Measurements from ENCODE around the gene RARS2. TPM values are rescaled to one million over a fixed set of nuclear protein-coding genes. Genes with fewer than 3 reads are reported as not detected.
"Not testable (repeated sequence)": the region's sequence is repeated elsewhere in the genome, so short reads cannot be mapped to it uniquely, and the experiment has no call there.

Gene RARS2
- total and polyA plus RNA-seq, 4 donors, result 43.1 to 56.9 (median 54.0) TPM

- H3K9me3 ChIP-seq (ENCODE audit: control insufficient read depth, insufficient read depth, low read length), result no peaks in the 10 kb centered on the region
- no peaks in the 10 kb centered on the region for H3K4me1 ChIP-seq (ENCODE audit: control insufficient read depth, insufficient read depth, low read length)
- DNase-seq (ENCODE audit: low read depth in 4 of 6, low spot score in 6 of 6), result no peak
- H3K27ac ChIP-seq (ENCODE audit: low read depth, low read length), result no peak overlapping the region
- no peak overlapping the region for H3K4me3 ChIP-seq (ENCODE audit: low read depth, low read length)
- peaks cover 3% of the 10 kb centered on the region for H3K36me3 ChIP-seq (ENCODE audit: control insufficient read depth, insufficient read depth, low read length)
- no peaks in the 10 kb centered on the region for H3K27me3 ChIP-seq (ENCODE audit: control insufficient read depth, insufficient read depth, low read length)
- no CpG with 5 or more reads among the region's 1 CpG for WGBS (ENCODE audit: insufficient coverage)
Observed at GRCh38 chr6:87529221-87529620, 60.6 kb downstream of the RARS2 start.

GRCh38 chr6:87522686-87523085 lies 67.1 kb downstream of the RARS2 start:
- Histone ChIP-seq H3K9me3 (ENCODE audit: control insufficient read depth, insufficient read depth, low read length) (no peaks in the 10 kb centered on the region), H3K27ac (ENCODE audit: low read depth, low read length) (no peak overlapping the region), H3K27me3 (ENCODE audit: control insufficient read depth, insufficient read depth, low read length) (no peaks in the 10 kb centered on the region), H3K4me3 (ENCODE audit: low read depth, low read length) (no peak overlapping the region), H3K36me3 (ENCODE audit: control insufficient read depth, insufficient read depth, low read length) (peaks cover 6% of the 10 kb centered on the region), H3K4me1 (ENCODE audit: control insufficient read depth, insufficient read depth, low read length) (no peaks in the 10 kb centered on the region)
- WGBS (ENCODE audit: insufficient coverage), result no CpG with 5 or more reads among the region's 3 CpGs
- DNase-seq (ENCODE audit: low read depth in 4 of 6, low spot score in 6 of 6), result no peak

DNA sequence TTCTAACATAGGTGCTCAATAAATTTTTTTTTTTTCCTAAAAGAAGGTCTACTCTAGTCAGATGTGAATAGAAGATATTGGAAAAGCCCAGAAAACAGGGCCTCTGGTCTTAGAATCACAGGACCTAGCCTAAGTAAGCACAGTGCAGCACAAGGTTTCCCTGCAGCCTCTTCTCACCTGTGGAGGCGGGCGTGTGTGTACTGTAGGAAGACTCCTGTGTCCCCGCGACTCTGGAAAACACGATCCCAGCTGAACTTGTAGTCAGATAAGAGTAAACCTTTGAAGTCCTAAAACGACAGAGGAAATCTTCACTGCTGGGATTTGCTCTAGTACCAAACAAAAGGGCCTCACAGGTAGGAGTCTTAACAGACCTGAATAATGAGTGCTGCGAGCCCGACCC lies 71.3 kb downstream of the RARS2 start:
- Histone ChIP-seq H3K36me3 (ENCODE audit: control insufficient read depth, insufficient read depth, low read length) (peaks cover 11% of the 10 kb centered on the region), H3K4me1 (ENCODE audit: control insufficient read depth, insufficient read depth, low read length) (no peaks in the 10 kb centered on the region), H3K9me3 (ENCODE audit: control insufficient read depth, insufficient read depth, low read length) (no peaks in the 10 kb centered on the region), H3K27me3 (ENCODE audit: control insufficient read depth, insufficient read depth, low read length) (no peaks in the 10 kb centered on the region), H3K27ac (ENCODE audit: low read depth, low read length) (no peak overlapping the region), H3K4me3 (ENCODE audit: low read depth, low read length) (no peak overlapping the region)
- WGBS (ENCODE audit: insufficient coverage), result 98% methylated on average over 6 of the region's 8 CpGs
- no peak for DNase-seq (ENCODE audit: low read depth in 4 of 6, low spot score in 6 of 6)

- H3K36me3 ChIP-seq (ENCODE audit: control insufficient read depth, insufficient read depth, low read length), result peaks cover 16% of the 10 kb centered on the region
- no peaks in the 10 kb centered on the region for H3K27me3 ChIP-seq (ENCODE audit: control insufficient read depth, insufficient read depth, low read length)
Observed at GRCh38 chr6:87514831-87515230, 75.0 kb downstream of the RARS2 start.

DNA sequence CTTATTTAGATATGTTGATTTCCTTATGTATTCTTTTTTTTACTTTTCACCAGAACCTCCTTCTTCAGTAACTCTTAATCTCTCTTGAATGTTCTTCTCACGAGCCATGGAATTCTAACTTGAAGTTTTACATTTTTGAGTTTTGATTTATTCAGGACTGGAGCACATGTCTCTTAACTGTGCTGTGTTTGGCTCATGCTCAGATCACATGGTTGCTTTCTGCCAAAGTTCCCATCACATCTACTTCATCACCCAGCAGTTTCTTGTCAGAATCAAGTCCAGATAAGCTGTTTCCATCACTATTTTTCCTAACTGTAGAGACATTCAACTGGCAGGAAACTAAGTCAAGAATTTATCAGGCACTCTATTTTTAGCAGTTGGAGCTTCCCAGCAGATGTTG lies 85.3 kb downstream of the RARS2 start:
- peak in 1 of 6 donors; percentile 16 for DNase-seq (ENCODE audit: low read depth in 4 of 6, low spot score in 6 of 6)
- no peak overlapping the region for H3K4me3 ChIP-seq (ENCODE audit: low read depth, low read length)
- H3K9me3 ChIP-seq (ENCODE audit: control insufficient read depth, insufficient read depth, low read length), result no peaks in the 10 kb centered on the region
- no peaks in the 10 kb centered on the region for H3K4me1 ChIP-seq (ENCODE audit: control insufficient read depth, insufficient read depth, low read length)
- peaks cover 5% of the 10 kb centered on the region for H3K36me3 ChIP-seq (ENCODE audit: control insufficient read depth, insufficient read depth, low read length)
- no CpG with 5 or more reads among the region's 1 CpG for WGBS (ENCODE audit: insufficient coverage)
- no peaks in the 10 kb centered on the region for H3K27me3 ChIP-seq (ENCODE audit: control insufficient read depth, insufficient read depth, low read length)
- no peak overlapping the region for H3K27ac ChIP-seq (ENCODE audit: low read depth, low read length)

More at GRCh38 chr6:87514831-87515230, 75.0 kb downstream of the RARS2 start:
- no CpG with 5 or more reads among the region's 2 CpGs for WGBS (ENCODE audit: insufficient coverage)
- no peak for DNase-seq (ENCODE audit: low read depth in 4 of 6, low spot score in 6 of 6)
- H3K27ac ChIP-seq (ENCODE audit: low read depth, low read length), result no peak overlapping the region
- no peaks in the 10 kb centered on the region for H3K9me3 ChIP-seq (ENCODE audit: control insufficient read depth, insufficient read depth, low read length)
- no peaks in the 10 kb centered on the region for H3K4me1 ChIP-seq (ENCODE audit: control insufficient read depth, insufficient read depth, low read length)
- no peak overlapping the region for H3K4me3 ChIP-seq (ENCODE audit: low read depth, low read length)

DNA sequence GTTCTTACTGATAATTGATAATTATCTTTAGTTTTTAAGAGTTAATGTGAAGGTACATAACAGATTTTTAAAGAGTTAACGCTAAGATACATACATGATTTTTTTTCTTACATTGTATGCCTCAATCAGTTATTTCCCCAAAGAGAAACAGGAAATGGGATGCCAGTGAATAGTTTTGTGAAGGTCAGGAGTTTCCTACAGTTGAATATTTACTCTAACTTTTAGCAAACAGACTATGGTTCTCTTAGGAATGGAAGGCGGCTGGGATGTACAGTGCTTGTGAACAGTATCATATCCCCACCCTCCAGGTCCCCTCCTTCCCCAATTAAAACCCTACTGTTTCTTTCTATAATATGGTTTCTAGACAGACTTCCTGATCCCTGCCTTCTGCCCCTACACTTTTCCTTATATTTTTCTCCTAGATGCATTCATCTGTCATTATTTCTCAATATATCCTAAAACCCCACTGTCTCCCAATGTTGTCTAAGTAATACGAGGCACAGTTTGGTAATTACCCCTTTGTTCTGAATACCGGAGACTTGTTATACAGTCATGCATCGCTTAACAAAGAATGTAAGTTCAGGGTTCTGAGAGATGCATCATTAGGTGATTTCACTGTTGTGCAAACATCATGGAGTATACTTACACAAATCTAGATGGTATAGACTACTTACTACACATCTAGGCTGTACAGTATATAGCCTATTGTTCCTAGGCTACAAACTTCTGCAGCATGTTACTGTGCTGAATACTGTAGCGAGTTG lies 87.8 kb downstream of the RARS2 start:
- DNase-seq (ENCODE audit: low read depth in 4 of 6, low spot score in 6 of 6), result no peak
- whole genome bisulfite sequencing (ENCODE audit: insufficient coverage), result no CpG with 5 or more reads among the region's 6 CpGs
- Histone ChIP-seq H3K4me3 (ENCODE audit: low read depth, low read length) (no peak overlapping the region), H3K27me3 (ENCODE audit: control insufficient read depth, insufficient read depth, low read length) (no peaks in the 10 kb centered on the region), H3K27ac (ENCODE audit: low read depth, low read length) (no peak overlapping the region), H3K9me3 (ENCODE audit: control insufficient read depth, insufficient read depth, low read length) (no peaks in the 10 kb centered on the region), H3K4me1 (ENCODE audit: control insufficient read depth, insufficient read depth, low read length) (no peaks in the 10 kb centered on the region), H3K36me3 (ENCODE audit: control insufficient read depth, insufficient read depth, low read length) (peaks cover 5% of the 10 kb centered on the region)

DNA sequence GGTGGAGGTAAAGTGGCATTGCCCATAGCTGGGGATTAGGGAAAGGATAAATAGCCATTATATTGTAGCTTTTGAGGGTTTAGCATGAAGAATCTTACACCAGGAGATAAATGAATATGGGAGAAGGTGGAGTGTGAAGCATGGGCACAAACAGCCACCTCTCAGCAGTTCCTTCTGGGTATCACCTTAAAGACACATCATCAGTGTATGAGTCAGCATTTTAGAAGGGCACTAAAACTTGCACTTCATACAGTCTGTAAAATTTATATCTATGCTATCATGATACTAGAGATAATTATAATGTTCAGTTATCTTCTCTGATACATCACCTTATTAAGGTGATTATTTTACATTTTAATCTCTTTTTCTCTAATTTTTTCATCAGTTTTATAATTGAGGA lies 91.7 kb downstream of the RARS2 start:
- Histone ChIP-seq H3K4me1 (ENCODE audit: control insufficient read depth, insufficient read depth, low read length) (no peaks in the 10 kb centered on the region), H3K4me3 (ENCODE audit: low read depth, low read length) (no peak overlapping the region), H3K27ac (ENCODE audit: low read depth, low read length) (no peak overlapping the region), H3K9me3 (ENCODE audit: control insufficient read depth, insufficient read depth, low read length) (no peaks in the 10 kb centered on the region), H3K27me3 (ENCODE audit: control insufficient read depth, insufficient read depth, low read length) (no peaks in the 10 kb centered on the region), H3K36me3 (ENCODE audit: control insufficient read depth, insufficient read depth, low read length) (peaks cover 3% of the 10 kb centered on the region)
- no peak for DNase-seq (ENCODE audit: low read depth in 4 of 6, low spot score in 6 of 6)

DNA sequence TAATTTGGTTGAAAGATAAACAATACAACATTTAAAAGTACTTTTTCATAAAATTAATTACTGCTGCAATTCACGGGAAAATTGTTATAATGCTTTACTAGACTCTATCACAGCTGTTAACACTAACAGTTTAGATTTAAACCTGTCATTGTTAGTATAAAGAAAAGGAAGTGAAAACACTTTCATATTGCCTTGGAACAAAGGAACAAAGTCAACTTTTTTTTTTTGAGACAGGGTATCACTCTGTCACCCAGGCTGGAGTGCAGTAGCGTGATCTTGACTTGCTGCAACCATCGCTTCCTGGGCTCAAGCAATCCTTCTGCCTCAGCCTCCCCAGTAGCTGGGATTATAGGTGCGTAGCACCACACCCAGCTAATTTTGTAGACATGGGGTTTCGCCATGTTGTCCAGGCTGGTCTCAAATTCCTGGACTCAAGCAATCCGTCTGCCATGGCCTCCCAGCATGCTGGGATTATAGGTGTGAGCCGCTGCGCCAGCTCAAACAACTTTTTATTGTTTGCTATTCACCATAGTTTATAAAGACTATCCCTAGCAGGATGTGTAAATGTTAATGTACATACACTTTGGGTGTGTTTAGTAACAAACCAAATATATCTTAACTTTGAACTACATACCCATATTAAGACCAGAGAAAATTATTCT lies 94.9 kb downstream of the RARS2 start:
- Histone ChIP-seq H3K27me3 (ENCODE audit: control insufficient read depth, insufficient read depth, low read length) (no peaks in the 10 kb centered on the region), H3K4me3 (ENCODE audit: low read depth, low read length) (no peak overlapping the region), H3K36me3 (ENCODE audit: control insufficient read depth, insufficient read depth, low read length) (peaks cover 3% of the 10 kb centered on the region), H3K4me1 (ENCODE audit: control insufficient read depth, insufficient read depth, low read length) (no peaks in the 10 kb centered on the region), H3K27ac (ENCODE audit: low read depth, low read length) (no peak overlapping the region), H3K9me3 (ENCODE audit: control insufficient read depth, insufficient read depth, low read length) (no peaks in the 10 kb centered on the region)
- WGBS (ENCODE audit: insufficient coverage), result 100% methylated on average over 1 of the region's 8 CpGs
- DNase-seq (ENCODE audit: low read depth in 4 of 6, low spot score in 6 of 6), result no peak

- H3K36me3 ChIP-seq (ENCODE audit: control insufficient read depth, insufficient read depth, low read length); H3K27me3 ChIP-seq (ENCODE audit: control insufficient read depth, insufficient read depth, low read length); DNase-seq (ENCODE audit: low read depth in 4 of 6, low spot score in 6 of 6); H3K4me3 ChIP-seq (ENCODE audit: low read depth, low read length); H3K27ac ChIP-seq (ENCODE audit: low read depth, low read length); H3K9me3 ChIP-seq (ENCODE audit: control insufficient read depth, insufficient read depth, low read length); H3K4me1 ChIP-seq (ENCODE audit: control insufficient read depth, insufficient read depth, low read length): not testable (repeated sequence)
- WGBS (ENCODE audit: insufficient coverage), result 100% methylated on average over 4 of the region's 8 CpGs
Observed at GRCh38 chr6:87489326-87489725, 100.5 kb downstream of the RARS2 start.

- Histone ChIP-seq H3K9me3 (ENCODE audit: control insufficient read depth, insufficient read depth, low read length) (no peaks in the 10 kb centered on the region), H3K4me1 (ENCODE audit: control insufficient read depth, insufficient read depth, low read length) (no peaks in the 10 kb centered on the region), H3K27me3 (ENCODE audit: control insufficient read depth, insufficient read depth, low read length) (no peaks in the 10 kb centered on the region), H3K36me3 (ENCODE audit: control insufficient read depth, insufficient read depth, low read length) (no peaks in the 10 kb centered on the region), H3K27ac (ENCODE audit: low read depth, low read length) (no peak overlapping the region), H3K4me3 (ENCODE audit: low read depth, low read length) (no peak overlapping the region)
- DNase-seq (ENCODE audit: low read depth in 4 of 6, low spot score in 6 of 6), result no peak
- WGBS (ENCODE audit: insufficient coverage), result 83% methylated on average over 2 of the region's 4 CpGs
Observed at GRCh38 chr6:87487555-87487954, 102.2 kb downstream of the RARS2 start.

Measured in spinal cord (tissue), 10 donors.